ENCODE results near the gene EXOSC7.
A peak's percentile ranks its signal among the peaks of the same experiment; 100 is the strongest.

EXOSC7 gene

GRCh38 chr3:45035441-45036301 is 59.6 kb downstream of the EXOSC7 start:
- Histone ChIP-seq H3K4me2 (ENCODE audit: low read depth, low read length, poor library complexity, severe bottlenecking) (no peak overlapping the region), H3K27me3 (ENCODE audit: low read length) (no peaks in the 10 kb centered on the region), H3K9me2 (replicated peaks; ENCODE audit: insufficient read depth, low read length) (no peaks in the 10 kb centered on the region), H2AFZ (ENCODE audit: low read depth, low read length, severe bottlenecking) (no peak overlapping the region), H3K79me2 (ENCODE audit: insufficient read depth, low read length) (no peaks in the 10 kb centered on the region), H3K36me3 (ENCODE audit: low read length) (no peaks in the 10 kb centered on the region), H3K4me3 (ENCODE audit: insufficient read depth, low read length, poor library complexity, severe bottlenecking) (no peak overlapping the region), H3K9me3 (ENCODE audit: insufficient read depth, low read length) (no peaks in the 10 kb centered on the region), H4K20me1 (ENCODE audit: low read depth, low read length) (no peaks in the 10 kb centered on the region), H3F3A (ENCODE audit: insufficient read depth) (no peaks in the 10 kb centered on the region), H3K9ac (ENCODE audit: low read length) (no peak overlapping the region), H3K27ac (ENCODE audit: low read depth, low read length) (no peak overlapping the region)
- TF ChIP-seq, protein P1, sequence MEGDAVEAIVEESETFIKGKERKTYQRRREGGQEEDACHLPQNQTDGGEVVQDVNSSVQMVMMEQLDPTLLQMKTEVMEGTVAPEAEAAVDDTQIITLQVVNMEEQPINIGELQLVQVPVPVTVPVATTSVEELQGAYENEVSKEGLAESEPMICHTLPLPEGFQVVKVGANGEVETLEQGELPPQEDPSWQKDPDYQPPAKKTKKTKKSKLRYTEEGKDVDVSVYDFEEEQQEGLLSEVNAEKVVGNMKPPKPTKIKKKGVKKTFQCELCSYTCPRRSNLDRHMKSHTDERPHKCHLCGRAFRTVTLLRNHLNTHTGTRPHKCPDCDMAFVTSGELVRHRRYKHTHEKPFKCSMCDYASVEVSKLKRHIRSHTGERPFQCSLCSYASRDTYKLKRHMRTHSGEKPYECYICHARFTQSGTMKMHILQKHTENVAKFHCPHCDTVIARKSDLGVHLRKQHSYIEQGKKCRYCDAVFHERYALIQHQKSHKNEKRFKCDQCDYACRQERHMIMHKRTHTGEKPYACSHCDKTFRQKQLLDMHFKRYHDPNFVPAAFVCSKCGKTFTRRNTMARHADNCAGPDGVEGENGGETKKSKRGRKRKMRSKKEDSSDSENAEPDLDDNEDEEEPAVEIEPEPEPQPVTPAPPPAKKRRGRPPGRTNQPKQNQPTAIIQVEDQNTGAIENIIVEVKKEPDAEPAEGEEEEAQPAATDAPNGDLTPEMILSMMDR (IDR thresholded peaks at IDR 0.05; ENCODE audit: insufficient read depth, low read length, poor library complexity, severe bottlenecking), result no peak

DNA sequence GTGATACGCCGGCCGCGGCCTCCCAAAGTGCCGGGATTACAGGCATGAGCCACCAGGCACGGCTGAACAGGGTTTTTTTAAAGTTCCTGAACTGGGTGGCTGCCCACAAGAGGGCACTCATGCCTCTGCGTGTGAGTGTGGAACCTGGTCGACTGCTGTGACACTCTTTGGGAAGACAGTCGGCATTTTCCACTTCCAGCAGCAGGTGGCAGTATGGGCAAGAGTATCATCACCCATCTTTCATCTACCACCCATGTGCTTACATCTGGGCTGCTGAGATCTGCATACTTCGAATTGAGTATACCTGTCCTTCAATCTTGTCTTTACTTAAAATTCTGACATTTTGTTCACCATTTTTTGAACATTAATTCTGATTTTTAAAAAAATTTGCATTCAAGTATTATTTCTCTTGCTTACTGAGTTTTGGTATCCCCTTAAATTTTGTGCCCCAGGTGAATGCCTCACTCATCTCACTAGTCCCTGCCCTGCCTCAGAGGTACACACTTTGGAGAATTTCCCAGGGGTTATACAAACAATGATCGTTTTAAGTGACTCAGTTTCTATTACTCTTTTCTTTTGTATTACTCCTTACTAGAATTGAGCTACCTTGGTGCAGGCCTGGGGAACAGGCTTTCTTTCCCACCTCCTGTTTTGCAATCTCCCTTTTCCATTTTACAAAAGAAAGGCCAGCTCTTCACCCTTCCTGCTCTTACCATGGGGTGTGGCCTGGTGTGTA is 61.8 kb downstream of the EXOSC7 start:
- Histone ChIP-seq H3K27me3 (ENCODE audit: low read length) (no peaks in the 10 kb centered on the region), H3K4me3 (ENCODE audit: insufficient read depth, low read length, poor library complexity, severe bottlenecking) (no peak overlapping the region), H3K79me2 (ENCODE audit: insufficient read depth, low read length) (no peaks in the 10 kb centered on the region), H3K9me3 (ENCODE audit: insufficient read depth, low read length) (no peaks in the 10 kb centered on the region), H3K9me2 (replicated peaks; ENCODE audit: insufficient read depth, low read length) (no peaks in the 10 kb centered on the region), H4K20me1 (ENCODE audit: low read depth, low read length) (no peaks in the 10 kb centered on the region), H3K36me3 (ENCODE audit: low read length) (no peaks in the 10 kb centered on the region), H3K4me2 (ENCODE audit: low read depth, low read length, poor library complexity, severe bottlenecking) (no peak overlapping the region), H3K27ac (ENCODE audit: low read depth, low read length) (no peak overlapping the region), H3K9ac (ENCODE audit: low read length) (no peak overlapping the region), H2AFZ (ENCODE audit: low read depth, low read length, severe bottlenecking) (no peak overlapping the region), H3F3A (ENCODE audit: insufficient read depth) (no peaks in the 10 kb centered on the region)
- TF ChIP-seq, protein P1 (IDR thresholded peaks at IDR 0.05; ENCODE audit: insufficient read depth, low read length, poor library complexity, severe bottlenecking), result peak; percentile 92
- no peak for TF ChIP-seq EZH2phosphoT487 (conservative IDR thresholded peaks at IDR 0.05; ENCODE audit: low read length)

DNA sequence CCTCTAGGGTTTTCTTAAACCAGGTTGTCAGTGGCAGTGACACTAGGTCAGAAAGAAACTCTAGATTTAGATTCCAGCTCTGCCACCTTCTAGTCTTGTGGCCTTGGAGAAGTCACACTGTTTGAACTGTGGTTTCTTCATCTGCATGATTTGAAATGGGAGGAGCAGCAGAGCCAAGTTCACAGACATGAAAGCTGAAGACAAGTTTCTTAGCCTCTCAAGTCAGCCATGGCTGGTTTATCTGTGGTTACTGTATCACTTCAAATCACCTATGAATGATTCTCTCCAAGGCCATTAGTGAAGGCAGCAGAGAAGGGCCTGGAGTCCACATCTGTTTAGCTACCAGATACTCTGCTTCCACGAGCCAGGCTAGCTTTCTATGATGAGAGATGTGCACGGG is 65.6 kb downstream of the EXOSC7 start:
- Histone ChIP-seq H3K36me3 (ENCODE audit: low read length) (no peaks in the 10 kb centered on the region), H3K4me2 (ENCODE audit: low read depth, low read length, poor library complexity, severe bottlenecking) (no peak overlapping the region), H3K4me3 (ENCODE audit: insufficient read depth, low read length, poor library complexity, severe bottlenecking) (no peak overlapping the region), H3K79me2 (ENCODE audit: insufficient read depth, low read length) (no peaks in the 10 kb centered on the region), H3F3A (ENCODE audit: insufficient read depth) (no peaks in the 10 kb centered on the region), H4K20me1 (ENCODE audit: low read depth, low read length) (no peaks in the 10 kb centered on the region), H2AFZ (ENCODE audit: low read depth, low read length, severe bottlenecking) (no peak overlapping the region), H3K9ac (ENCODE audit: low read length) (no peak overlapping the region), H3K27me3 (ENCODE audit: low read length) (no peaks in the 10 kb centered on the region), H3K9me2 (replicated peaks; ENCODE audit: insufficient read depth, low read length) (no peaks in the 10 kb centered on the region), H3K27ac (ENCODE audit: low read depth, low read length) (no peak overlapping the region), H3K9me3 (ENCODE audit: insufficient read depth, low read length) (no peaks in the 10 kb centered on the region)
- TF ChIP-seq, protein P1 (IDR thresholded peaks at IDR 0.05; ENCODE audit: insufficient read depth, low read length, poor library complexity, severe bottlenecking), result no peak
- TF ChIP-seq EZH2phosphoT487 (conservative IDR thresholded peaks at IDR 0.05; ENCODE audit: low read length), result no peak

Data from SU-DHL-6 (cell line).